ENCODE data around the gene MMP20.

The MMP20 gene

GRCh38 chr11:102620818-102621561, 4.1 kb downstream of the MMP20 start:
- no peak for DNase-seq

- DNase-seq, result no peak
Measured at GRCh38 chr11:102620179-102620578, 5.0 kb downstream of the MMP20 start.

GRCh38 chr11:102617466-102618008, 7.6 kb downstream of the MMP20 start:
- no peak for DNase-seq

GRCh38 chr11:102615894-102616432, 9.2 kb downstream of the MMP20 start:
- DNase-seq, result no peak

GRCh38 chr11:102615077-102615893, 9.8 kb downstream of the MMP20 start:
- DNase-seq, result no peak

GRCh38 chr11:102614485-102614884, 10.6 kb downstream of the MMP20 start:
- no peak for DNase-seq

- no peak for DNase-seq
Measured at GRCh38 chr11:102614031-102614430, 11.1 kb downstream of the MMP20 start.

- DNase-seq, result no peak
Measured at GRCh38 chr11:102613450-102613849, 11.7 kb downstream of the MMP20 start.

GRCh38 chr11:102611291-102611690, 13.8 kb downstream of the MMP20 start:
- no peak for DNase-seq

GRCh38 chr11:102610200-102610599, 14.9 kb downstream of the MMP20 start:
- no peak for DNase-seq

- DNase-seq, result no peak
Measured at GRCh38 chr11:102608699-102609098, 16.4 kb downstream of the MMP20 start.

- no peak for DNase-seq
Measured at GRCh38 chr11:102604875-102605274, 20.3 kb downstream of the MMP20 start.

- DNase-seq, result no peak
Measured at GRCh38 chr11:102604011-102604410, 21.1 kb downstream of the MMP20 start.

- DNase-seq, result no peak
Measured at GRCh38 chr11:102603576-102603975, 21.6 kb downstream of the MMP20 start.

GRCh38 chr11:102603091-102603490, 22.0 kb downstream of the MMP20 start:
- DNase-seq, result no peak

- DNase-seq, result no peak
Measured at GRCh38 chr11:102600666-102601065, 24.5 kb downstream of the MMP20 start.

- DNase-seq, result no peak
Measured at GRCh38 chr11:102599642-102600261, 25.4 kb downstream of the MMP20 start.

GRCh38 chr11:102598272-102598671, 26.9 kb downstream of the MMP20 start:
- DNase-seq, result no peak

- no peak for DNase-seq
Measured at GRCh38 chr11:102596578-102596977, 28.6 kb downstream of the MMP20 start.

GRCh38 chr11:102592634-102593581, 32.2 kb downstream of the MMP20 start:
- DNase-seq, result no peak

GRCh38 chr11:102592131-102592530, 33.0 kb downstream of the MMP20 start:
- DNase-seq, result no peak

GRCh38 chr11:102591160-102591718, 33.9 kb downstream of the MMP20 start:
- no peak for DNase-seq

Measured in retina (tissue), 1 donor.